Measurements from ENCODE around the gene KIZ.

- no peak for TF ChIP-seq ZFX (IDR thresholded peaks at IDR 0.05)
- TF ChIP-seq CTCF (IDR thresholded peaks at IDR 0.05 in 2 of 3, conservative IDR thresholded peaks at IDR 0.05 in 1 of 3; ENCODE audit: borderline replicate concordance in 1 of 3, insufficient read depth in 1 of 3, low read depth in 2 of 3, low read length in 2 of 3), result no peak
- TF ChIP-seq CEBPB (IDR thresholded peaks at IDR 0.05; ENCODE audit: low read depth), result no peak
Observed at GRCh38 chr20:21087862-21088540, 37.9 kb upstream of the KIZ start.
